MM.1S (cell line): Measurements from ENCODE around the gene PIGU.

ENCODE experiments used
- CTCF ChIP-seq: fragments of 300-600 bp; sonication (generic); IDR thresholded peaks from 2 replicates; pipeline ENCODE4 v1.5.1; 2016; ENCODE audit warnings: antibody characterized with exemption, low read length, mixed read lengths
- EZH2phosphoT487 ChIP-seq: fragments of 300-600 bp; sonication (generic); IDR thresholded peaks from 2 replicates; pipeline ENCODE4 v1.6.1; 2018; ENCODE audit warnings: antibody characterized with exemption, low read length

- no peak for TF ChIP-seq CTCF
- no peak for TF ChIP-seq EZH2phosphoT487
Measured at GRCh38 chr20:34510575-34510974, 166.3 kb downstream of the PIGU start.
